GM21619 (cell line): ENCODE measurements around the gene AIG1.
"Not testable (repeated sequence)": the region's sequence is repeated elsewhere in the genome, so short reads cannot be mapped to it uniquely, and the experiment has no call there.

Experiments used
- ATAC-seq: cut with Tn5 transposase; IDR thresholded peaks from one replicate; pipeline ENCODE4 v1.9.1; 2021; ENCODE audit not compliant: unreplicated experiment

AIG1 gene

GRCh38 chr6:143313163-143313562, 252.5 kb downstream of the AIG1 start:
- ATAC-seq = no peak

- no peak for ATAC-seq
These were observed 260.9 kb downstream of the AIG1 start for GRCh38 chr6:143321491-143322086.

DNA sequence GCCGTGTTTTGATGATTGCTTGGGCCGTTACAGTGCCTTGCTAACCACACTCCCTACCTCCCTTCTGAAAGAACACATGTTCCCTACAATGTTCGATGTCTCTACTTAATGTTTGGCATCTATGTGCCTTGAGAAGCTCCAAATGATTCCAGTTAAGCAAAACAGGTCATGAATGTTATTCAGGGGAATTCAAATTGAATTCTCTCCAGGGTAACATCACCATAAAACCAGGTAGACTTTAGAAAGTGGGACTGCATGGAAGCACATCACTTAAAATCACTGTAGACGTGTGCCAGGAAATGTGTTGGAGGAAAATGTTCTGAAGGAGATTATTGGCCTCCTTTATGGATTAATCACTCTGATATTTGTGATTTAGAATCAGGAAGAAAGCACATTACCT, 261.7 kb downstream of the AIG1 start:
- ATAC-seq = no peak

- ATAC-seq = no peak
These were observed 263.2 kb downstream of the AIG1 start for GRCh38 chr6:143323729-143324470.

DNA sequence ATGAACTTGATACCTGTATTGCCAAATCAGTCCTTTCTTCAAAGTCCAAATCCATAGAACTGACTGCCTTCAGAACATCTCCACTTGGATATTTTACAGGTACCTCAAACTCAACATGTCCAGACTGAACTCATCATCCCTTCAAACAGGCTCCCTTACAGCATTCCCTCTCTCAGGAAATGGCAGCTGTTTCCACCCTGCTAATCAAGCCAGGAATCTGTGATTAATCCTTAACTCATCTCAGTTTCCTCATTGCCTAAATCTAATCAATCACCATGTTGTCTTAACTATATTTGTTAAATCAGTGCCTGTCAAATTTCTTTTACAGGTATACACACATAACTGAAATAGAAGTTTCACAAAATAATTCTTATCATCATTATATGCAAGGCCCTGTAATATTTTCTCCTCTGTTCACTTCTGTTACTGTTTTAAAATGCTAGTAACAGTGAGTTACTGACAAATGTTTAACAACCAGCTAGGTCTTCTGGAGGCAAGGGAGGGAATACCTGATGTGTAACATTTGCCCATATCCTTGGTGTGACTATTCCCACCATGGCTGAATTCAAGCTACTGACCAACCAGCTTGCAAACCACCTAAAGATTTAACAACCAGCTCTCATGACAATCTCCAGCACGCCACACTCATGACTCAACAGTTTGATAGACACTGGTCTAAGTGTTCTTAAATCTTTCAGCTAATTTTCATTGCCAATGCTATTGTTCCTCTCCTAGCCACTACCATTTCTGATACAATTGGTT, 264.9 kb downstream of the AIG1 start:
- no peak for ATAC-seq

GRCh38 chr6:143328876-143329275, 268.2 kb downstream of the AIG1 start:
- no peak for ATAC-seq

- no peak for ATAC-seq
These were observed 268.6 kb downstream of the AIG1 start for GRCh38 chr6:143329323-143329722.

DNA sequence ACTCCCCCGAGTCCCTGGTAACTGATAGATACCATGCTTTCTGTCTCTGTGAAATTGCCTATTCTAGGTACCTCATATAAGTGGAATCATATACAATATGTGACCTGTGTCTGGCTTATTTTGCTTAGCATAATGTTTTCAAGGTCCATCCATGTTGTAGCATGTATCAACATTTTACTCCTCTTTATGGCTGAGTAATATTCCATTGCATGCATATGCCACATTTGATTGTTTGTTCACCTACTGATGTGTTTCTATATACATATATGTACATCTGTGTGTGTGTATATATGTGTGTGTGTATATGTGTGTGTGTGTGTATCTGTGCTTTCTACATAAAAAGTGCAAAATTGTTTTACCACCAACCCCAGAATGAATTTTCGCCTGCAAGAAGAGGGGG, 270.7 kb downstream of the AIG1 start:
- ATAC-seq = no peak

- no peak for ATAC-seq
These were observed 271.6 kb downstream of the AIG1 start for GRCh38 chr6:143332153-143332845.

DNA sequence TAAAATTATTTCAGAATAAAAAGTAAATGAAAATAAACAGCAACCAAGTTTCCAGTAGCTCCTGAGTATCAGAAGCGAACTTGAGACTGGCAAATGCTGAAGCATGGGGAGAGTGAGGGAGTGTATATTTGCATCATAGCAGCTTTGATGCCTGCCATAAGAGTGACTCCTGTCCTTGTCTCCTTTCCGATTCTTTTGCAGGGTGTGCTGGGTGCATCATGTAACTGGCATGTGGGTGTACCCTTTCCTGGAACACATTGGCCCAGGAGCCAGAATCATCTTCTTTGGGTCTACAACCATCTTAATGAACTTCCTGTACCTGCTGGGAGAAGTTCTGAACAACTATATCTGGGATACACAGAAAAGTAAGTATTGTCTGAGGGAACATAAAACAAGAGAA, 272.4 kb downstream of the AIG1 start:
- no peak for ATAC-seq

GRCh38 chr6:143333749-143334520, 273.2 kb downstream of the AIG1 start:
- no peak for ATAC-seq

DNA sequence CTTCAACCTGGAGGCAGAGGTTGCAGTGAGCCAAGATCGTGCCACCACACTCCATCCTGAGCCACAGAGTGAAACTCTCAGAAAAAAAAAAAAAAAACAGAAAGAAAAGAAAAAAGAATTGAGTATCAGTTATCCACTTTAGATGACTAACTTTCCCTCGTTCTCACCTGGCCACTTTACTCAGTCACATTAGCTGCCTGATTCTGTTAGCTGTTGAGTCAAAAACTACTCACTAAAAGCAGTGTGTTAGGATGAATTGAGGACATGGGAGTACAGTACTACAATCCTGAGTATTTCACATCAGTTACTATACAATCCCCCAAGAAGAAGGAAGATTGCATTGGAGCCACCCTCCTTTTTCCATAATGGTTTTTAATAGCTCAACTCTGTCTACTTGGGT, 275.2 kb downstream of the AIG1 start:
- ATAC-seq = no peak

GRCh38 chr6:143336446-143337152, 275.9 kb downstream of the AIG1 start:
- ATAC-seq = no peak

DNA sequence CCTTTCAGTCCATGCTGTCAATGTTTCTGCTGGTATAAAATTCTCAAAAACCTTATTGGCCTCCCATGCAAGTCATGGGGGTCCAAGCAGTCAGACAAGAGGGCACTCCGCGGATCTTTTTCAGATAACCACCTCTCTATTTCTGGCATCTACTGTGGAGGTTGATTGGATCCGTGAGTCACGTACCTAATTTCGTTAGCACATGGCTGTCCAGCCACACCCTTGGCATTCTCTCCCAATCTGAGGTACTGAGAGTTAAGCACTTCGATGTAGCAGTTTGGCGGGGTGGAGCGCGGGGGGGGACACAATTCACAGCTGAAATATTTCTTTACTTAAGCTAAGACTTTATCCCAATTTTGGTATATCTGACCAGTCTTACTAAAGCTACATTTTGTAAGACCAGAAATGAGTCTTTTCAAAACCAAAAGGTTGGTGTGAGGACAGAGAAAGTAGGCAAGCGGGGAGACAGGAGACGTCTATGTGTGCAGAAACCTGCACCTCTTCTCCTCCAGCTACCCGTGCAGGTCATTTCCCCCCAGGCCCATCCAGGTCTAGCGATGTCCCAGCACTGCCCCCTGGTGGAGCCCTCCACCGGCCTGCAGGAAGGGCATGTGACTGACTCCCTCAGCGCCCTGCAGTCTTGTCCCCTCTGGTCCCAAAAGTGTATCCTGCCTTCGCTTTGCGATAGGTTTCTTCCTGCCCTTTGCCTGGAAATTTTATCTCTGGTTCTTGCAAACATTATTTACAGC, 276.7 kb downstream of the AIG1 start:
- ATAC-seq = no peak

DNA sequence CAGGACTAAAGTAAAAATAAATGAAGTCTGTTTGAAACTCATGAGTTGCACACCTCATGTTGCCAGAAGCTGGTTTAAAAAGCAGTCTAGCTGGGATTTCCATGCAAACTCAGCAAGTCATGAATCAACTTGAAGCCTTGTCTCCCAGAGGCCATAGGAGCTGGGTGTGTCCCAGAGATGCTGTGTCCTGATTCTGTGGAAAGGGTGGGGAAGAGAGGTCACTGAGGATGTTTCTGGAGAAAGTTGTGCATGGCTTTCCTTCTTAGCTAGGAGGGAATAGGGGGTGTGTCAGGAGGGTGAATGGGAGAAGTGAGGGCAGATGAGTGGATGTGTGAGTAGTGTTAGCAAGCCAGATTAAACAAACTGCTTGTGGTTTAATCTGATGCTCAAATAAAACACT, 278.5 kb downstream of the AIG1 start:
- ATAC-seq = no peak

GRCh38 chr6:143345477-143345876, 284.8 kb downstream of the AIG1 start:
- ATAC-seq = not testable (repeated sequence)

GRCh38 chr6:143346004-143346403, 285.3 kb downstream of the AIG1 start:
- ATAC-seq = no peak

DNA sequence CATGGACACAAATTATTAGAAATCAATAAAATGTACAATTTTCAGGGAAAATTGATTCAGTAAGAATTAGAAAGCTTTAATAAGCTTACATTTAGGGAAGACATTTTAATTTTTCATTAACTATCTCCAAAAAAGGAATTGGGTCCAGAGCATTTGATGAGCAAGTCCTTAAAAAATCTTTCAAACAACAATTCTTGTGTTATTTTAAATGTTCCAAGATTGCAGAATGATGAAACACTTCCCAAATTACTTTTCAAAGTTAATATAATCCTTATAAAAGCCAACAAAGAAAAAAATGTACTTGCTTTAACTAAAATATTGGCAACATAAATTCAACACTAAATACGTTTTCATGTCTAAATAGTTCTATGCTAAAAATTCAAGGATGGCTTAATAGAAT, 287.8 kb downstream of the AIG1 start:
- ATAC-seq = no peak

GRCh38 chr6:143349530-143349929, 288.8 kb downstream of the AIG1 start:
- ATAC-seq = no peak
